Smooth muscle cell (in vitro differentiated cells): Measurements from ENCODE around the gene SLC35F3. TPM values are rescaled to one million over a fixed set of nuclear protein-coding genes. Genes with fewer than 3 reads are reported as not detected.

Experiments
- DNase-seq: peaks from one replicate; lab custom pipeline; 2025; ENCODE audit not compliant: unreplicated experiment; lab: John Stamatoyannopoulos, UW
- H2AFZ ChIP-seq: fragments of 200-600 bp; sonication (generic); 2 replicates; pipeline ENCODE4 v1.6.0; 2016; ENCODE audit warnings: antibody characterized with exemption, low read depth, mild to moderate bottlenecking
- H3F3A ChIP-seq: fragments of 200-600 bp; sonication (generic); 2 replicates; pipeline ENCODE4 v1.6.0; 2017; ENCODE audit warnings: antibody characterized with exemption, low read depth
- H3K27ac ChIP-seq: fragments of 200-600 bp; sonication (generic); 2 replicates; pipeline ENCODE4 v1.5.1; 2016; ENCODE audit warnings: low read depth, mild to moderate bottlenecking
- H3K27me3 ChIP-seq: fragments of 200-600 bp; sonication (generic); 2 replicates; pipeline ENCODE4 v1.6.1; 2016; ENCODE audit warnings: low read depth, mild to moderate bottlenecking
- H3K36me3 ChIP-seq: fragments of 200-600 bp; sonication (generic); 2 replicates; pipeline ENCODE4 v1.5.1; 2016; ENCODE audit warnings: low read depth
- H3K4me1 ChIP-seq: fragments of 200-600 bp; sonication (generic); 2 replicates; pipeline ENCODE4 v1.5.1; 2016; ENCODE audit warnings: low read depth
- H3K4me2 ChIP-seq: fragments of 200-600 bp; sonication (generic); 2 replicates; pipeline ENCODE4 v1.6.0; 2016; ENCODE audit warnings: mild to moderate bottlenecking
- H3K4me3 ChIP-seq: fragments of 200-600 bp; sonication (generic); 2 replicates; pipeline ENCODE4 v1.5.1; 2016; ENCODE audit warnings: mild to moderate bottlenecking
- H3K79me2 ChIP-seq: fragments of 200-600 bp; sonication (generic); 2 replicates; pipeline ENCODE4 v1.6.0; 2016; ENCODE audit warnings: low read depth, mild to moderate bottlenecking
- H3K9ac ChIP-seq: fragments of 200-600 bp; sonication (generic); 2 replicates; pipeline ENCODE4 v1.6.0; 2016; ENCODE audit warnings: low read depth
- H3K9me3 ChIP-seq: fragments of 200-600 bp; sonication (generic); replicated peaks from 2 replicates; pipeline ENCODE4 v1.5.1; 2016; ENCODE audit warnings: low read depth
- H4K20me1 ChIP-seq: fragments of 200-600 bp; sonication (generic); 2 replicates; pipeline ENCODE4 v1.6.0; 2016; ENCODE audit warnings: low read depth
- WGBS: methylation state at CpG from one replicate; pipeline ENCODE4 v1.1.7; 2016; ENCODE audit warnings: low lambda C conversion rate; 5-methylcytosine and 5-hydroxymethylcytosine counted together
- polyA plus RNA-seq: library from polyadenylated mRNA; unstranded; fragments of >200 nt; fragmentation: Nextera tagmentation; extraction: Ambion mirVana; gene quantifications from 2 replicates; pipeline ENCODE4 v1.2.1, GENCODE V29; 2016
- total RNA-seq: library from RNA; depleted of rRNA; stranded (reverse); fragments of >200 nt; gene quantifications from 2 replicates; pipeline ENCODE4 v1.2.3, GENCODE V29; 2014
- TF ChIP-seq, protein P1 (sequence below): fragments of 200-600 bp; sonication (generic); IDR thresholded peaks from 2 replicates; pipeline ENCODE4 v1.5.1; 2017; ENCODE audit warnings: borderline replicate concordance, mild to moderate bottlenecking, antibody characterized with exemption; ENCODE audit not compliant: insufficient read depth, poor library complexity, severe bottlenecking

SLC35F3 gene
- total and polyA plus RNA-seq, 2 experiments from 2014 or later, result 0.31 to 0.66 TPM

DNA sequence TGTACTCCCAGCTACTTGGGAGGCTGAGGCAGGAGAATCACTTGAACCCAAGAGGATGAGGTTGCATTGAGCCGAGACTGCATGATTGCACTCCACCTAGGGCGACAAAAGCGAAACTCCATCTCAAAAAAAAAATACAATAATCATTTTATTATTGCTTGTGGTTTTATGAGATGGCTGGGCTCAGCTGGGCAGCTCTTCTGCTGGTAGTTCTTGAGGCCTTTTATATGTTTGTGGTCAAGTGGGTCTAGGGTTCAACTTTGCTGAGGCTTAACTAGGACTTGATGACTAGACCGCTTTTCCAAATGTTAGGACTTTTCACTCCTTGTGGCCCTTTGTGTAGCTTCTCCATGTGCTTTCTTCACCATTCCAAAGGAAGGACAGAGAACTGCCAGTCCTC lies 53.2 kb downstream of the SLC35F3 start:
- H2AFZ ChIP-seq, result no peak overlapping the region
- H3K36me3 ChIP-seq, result no peaks in the 10 kb centered on the region
- H3K4me2 ChIP-seq, result no peak overlapping the region
- DNase-seq, result no peak
- H3K9ac ChIP-seq, result no peak overlapping the region
- H4K20me1 ChIP-seq, result no peaks in the 10 kb centered on the region
- TF ChIP-seq, protein P1, sequence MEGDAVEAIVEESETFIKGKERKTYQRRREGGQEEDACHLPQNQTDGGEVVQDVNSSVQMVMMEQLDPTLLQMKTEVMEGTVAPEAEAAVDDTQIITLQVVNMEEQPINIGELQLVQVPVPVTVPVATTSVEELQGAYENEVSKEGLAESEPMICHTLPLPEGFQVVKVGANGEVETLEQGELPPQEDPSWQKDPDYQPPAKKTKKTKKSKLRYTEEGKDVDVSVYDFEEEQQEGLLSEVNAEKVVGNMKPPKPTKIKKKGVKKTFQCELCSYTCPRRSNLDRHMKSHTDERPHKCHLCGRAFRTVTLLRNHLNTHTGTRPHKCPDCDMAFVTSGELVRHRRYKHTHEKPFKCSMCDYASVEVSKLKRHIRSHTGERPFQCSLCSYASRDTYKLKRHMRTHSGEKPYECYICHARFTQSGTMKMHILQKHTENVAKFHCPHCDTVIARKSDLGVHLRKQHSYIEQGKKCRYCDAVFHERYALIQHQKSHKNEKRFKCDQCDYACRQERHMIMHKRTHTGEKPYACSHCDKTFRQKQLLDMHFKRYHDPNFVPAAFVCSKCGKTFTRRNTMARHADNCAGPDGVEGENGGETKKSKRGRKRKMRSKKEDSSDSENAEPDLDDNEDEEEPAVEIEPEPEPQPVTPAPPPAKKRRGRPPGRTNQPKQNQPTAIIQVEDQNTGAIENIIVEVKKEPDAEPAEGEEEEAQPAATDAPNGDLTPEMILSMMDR, result no peak
- no peak overlapping the region for H3K4me3 ChIP-seq
- WGBS, result 99% methylated on average over 4 of the region's 4 CpGs
- no peak overlapping the region for H3K27ac ChIP-seq
- H3K79me2 ChIP-seq, result no peaks in the 10 kb centered on the region
- no peaks in the 10 kb centered on the region for H3K9me3 ChIP-seq
- no peaks in the 10 kb centered on the region for H3K4me1 ChIP-seq
- H3K27me3 ChIP-seq, result no peaks in the 10 kb centered on the region
- no peaks in the 10 kb centered on the region for H3F3A ChIP-seq

DNA sequence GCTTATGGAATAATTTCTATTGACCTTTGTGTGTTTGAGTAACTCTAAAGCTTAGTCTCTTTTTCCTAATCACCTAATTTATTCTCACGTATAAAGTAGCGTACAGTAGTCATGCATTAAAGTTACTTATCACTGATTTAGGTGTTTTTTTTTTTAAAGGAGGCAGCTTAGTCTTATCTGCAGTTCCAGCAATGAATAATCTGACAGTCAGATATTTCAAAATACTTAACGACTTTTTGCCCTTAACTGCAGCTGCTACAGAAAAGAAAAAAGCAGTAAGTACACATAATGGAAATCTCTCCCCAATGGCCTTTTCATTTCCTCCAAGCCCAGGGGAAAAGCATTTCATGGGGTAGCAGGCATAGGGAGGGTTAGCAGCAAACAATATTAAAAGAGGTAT lies 54.6 kb downstream of the SLC35F3 start:
- H3K4me3 ChIP-seq, result no peak overlapping the region
- no peak for DNase-seq
- no peaks in the 10 kb centered on the region for H3K79me2 ChIP-seq
- H3K9ac ChIP-seq, result no peak overlapping the region
- H2AFZ ChIP-seq, result no peak overlapping the region
- H3K27me3 ChIP-seq, result no peaks in the 10 kb centered on the region
- 61% methylated on average over 3 of the region's 3 CpGs for WGBS
- TF ChIP-seq, protein P1, result no peak
- no peaks in the 10 kb centered on the region for H3K36me3 ChIP-seq
- no peaks in the 10 kb centered on the region for H3F3A ChIP-seq
- no peaks in the 10 kb centered on the region for H4K20me1 ChIP-seq
- H3K4me1 ChIP-seq, result no peaks in the 10 kb centered on the region
- no peak overlapping the region for H3K4me2 ChIP-seq
- no peaks in the 10 kb centered on the region for H3K9me3 ChIP-seq
- no peak overlapping the region for H3K27ac ChIP-seq

DNA sequence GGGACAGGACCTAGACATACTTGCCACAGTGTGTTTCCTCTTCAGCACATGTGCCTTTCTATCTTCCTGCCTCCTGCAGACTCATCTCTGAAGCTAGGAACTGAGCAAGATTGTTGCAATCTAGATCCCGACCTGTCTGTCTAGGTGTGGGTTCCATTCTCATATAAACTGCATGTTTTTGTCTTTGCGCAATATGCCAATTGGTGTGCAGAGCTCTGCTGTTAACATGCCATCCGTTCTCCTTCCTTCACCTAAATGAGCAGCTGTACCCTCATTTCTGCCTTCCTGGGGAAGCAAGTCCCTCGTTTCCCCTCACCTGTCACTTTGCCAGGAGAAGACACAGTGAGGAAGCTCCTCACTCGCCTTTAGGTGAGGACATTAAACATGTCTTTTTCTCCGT lies 55.5 kb downstream of the SLC35F3 start:
- H4K20me1 ChIP-seq, result no peaks in the 10 kb centered on the region
- no peak overlapping the region for H3K4me3 ChIP-seq
- no peaks in the 10 kb centered on the region for H3F3A ChIP-seq
- H3K36me3 ChIP-seq, result no peaks in the 10 kb centered on the region
- no peak for DNase-seq
- 90% methylated on average over 6 of the region's 6 CpGs for WGBS
- H3K4me1 ChIP-seq, result no peaks in the 10 kb centered on the region
- H3K27me3 ChIP-seq, result no peaks in the 10 kb centered on the region
- no peak overlapping the region for H3K9ac ChIP-seq
- TF ChIP-seq, protein P1, result no peak
- H3K79me2 ChIP-seq, result no peaks in the 10 kb centered on the region
- no peak overlapping the region for H3K27ac ChIP-seq
- H2AFZ ChIP-seq, result no peak overlapping the region
- H3K4me2 ChIP-seq, result no peak overlapping the region
- H3K9me3 ChIP-seq, result no peaks in the 10 kb centered on the region

DNA sequence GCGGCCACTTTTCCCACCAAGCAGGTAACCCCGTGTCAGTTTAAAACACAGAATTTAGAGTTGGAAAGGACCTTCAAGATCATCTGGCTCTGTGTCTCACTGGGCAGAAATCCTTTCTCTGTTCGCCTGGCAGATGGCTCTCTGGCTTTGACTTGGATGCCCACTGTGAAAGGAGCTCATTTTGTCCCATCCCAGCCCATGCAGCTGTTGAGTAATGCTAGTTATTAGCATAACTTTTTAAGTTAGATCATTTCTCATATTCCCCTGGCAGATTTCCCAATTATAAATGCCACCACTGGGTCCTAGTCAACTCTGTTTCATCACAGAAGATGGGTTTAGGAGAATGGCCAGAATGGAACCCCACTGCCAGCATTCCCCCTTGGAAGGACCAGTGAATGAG lies 55.9 kb downstream of the SLC35F3 start:
- Histone ChIP-seq H3K4me1 (no peaks in the 10 kb centered on the region), H3K9ac (no peak overlapping the region), H3K4me2 (no peak overlapping the region), H4K20me1 (no peaks in the 10 kb centered on the region), H3K36me3 (no peaks in the 10 kb centered on the region), H3K79me2 (no peaks in the 10 kb centered on the region), H3K4me3 (no peak overlapping the region), H3K27me3 (no peaks in the 10 kb centered on the region), H2AFZ (no peak overlapping the region), H3K27ac (no peak overlapping the region), H3K9me3 (no peaks in the 10 kb centered on the region), H3F3A (no peaks in the 10 kb centered on the region)
- TF ChIP-seq, protein P1, result no peak
- WGBS, result 91% methylated on average over 3 of the region's 3 CpGs
- DNase-seq, result no peak
